HL-60/S4 treated with phorbol 12-myristate 13-acetate at 8.2 ng/mL for 4 days and 3 days (cell line): ENCODE results near the gene PGBD5.
"Not testable (repeated sequence)": the region's sequence is repeated elsewhere in the genome, so short reads cannot be mapped to it uniquely, and the experiment has no call there.

Experiments
- in situ Hi-C: fragments of 300-500 bp; cut with MboI; formaldehyde crosslinking; loops from 2 replicates; pipeline ENCODE4 v1.15.0; 2022; ENCODE audit warnings: low sequenced_read_pairs

PGBD5 gene

GRCh38 chr1:230426246-230427093 lies at the start of gene PGBD5:
Gene PGBD5, minus strand, starts transcription at chr1:230426332. Its CDS starts 404 bp downstream, at chr1:230425928.
- in situ Hi-C loops: no loop called here

GRCh38 chr1:230474924-230475323 lies 48.8 kb upstream of the PGBD5 start:
- in situ Hi-C loops: not testable (repeated sequence)

- in situ Hi-C loops: not testable (repeated sequence)
Observed at GRCh38 chr1:230470750-230471149, 44.6 kb upstream of the PGBD5 start.

- in situ Hi-C loops: no loop called here
Observed at GRCh38 chr1:230469271-230469670, 43.1 kb upstream of the PGBD5 start.

GRCh38 chr1:230465691-230466090 lies 39.6 kb upstream of the PGBD5 start:
- in situ Hi-C loops: no loop called here

GRCh38 chr1:230464671-230465070 lies 38.5 kb upstream of the PGBD5 start:
- in situ Hi-C loops: no loop called here

GRCh38 chr1:230463760-230464159 lies 37.6 kb upstream of the PGBD5 start:
- in situ Hi-C loops: no loop called here

GRCh38 chr1:230463326-230463725 lies 37.2 kb upstream of the PGBD5 start:
- in situ Hi-C loops: no loop called here

GRCh38 chr1:230459465-230459864 lies 33.3 kb upstream of the PGBD5 start:
- in situ Hi-C loops: no loop called here

GRCh38 chr1:230458509-230458908 lies 32.4 kb upstream of the PGBD5 start:
- in situ Hi-C loops: no loop called here

- in situ Hi-C loops: no loop called here
Observed at GRCh38 chr1:230456478-230456877, 30.3 kb upstream of the PGBD5 start.

- in situ Hi-C loops: no loop called here
Observed at GRCh38 chr1:230455291-230455690, 29.2 kb upstream of the PGBD5 start.

GRCh38 chr1:230453377-230453776 lies 27.2 kb upstream of the PGBD5 start:
- in situ Hi-C loops: no loop called here

GRCh38 chr1:230441183-230442029 lies 15.3 kb upstream of the PGBD5 start:
- in situ Hi-C loops: no loop called here

- in situ Hi-C loops: no loop called here
Observed at GRCh38 chr1:230435108-230435507, 9.0 kb upstream of the PGBD5 start.

GRCh38 chr1:230431527-230431926 lies 5.4 kb upstream of the PGBD5 start:
- in situ Hi-C loops: no loop called here

GRCh38 chr1:230430499-230430898 lies 4.4 kb upstream of the PGBD5 start:
- in situ Hi-C loops: no loop called here

- in situ Hi-C loops: no loop called here
Observed at GRCh38 chr1:230429067-230429735, 3.1 kb upstream of the PGBD5 start.

GRCh38 chr1:230427981-230428380 lies 1.8 kb upstream of the PGBD5 start:
- in situ Hi-C loops: no loop called here

GRCh38 chr1:230427094-230427876 lies 1.2 kb upstream of the PGBD5 start:
- in situ Hi-C loops: no loop called here
